ENCODE results near the gene LYZL6. TPM values are rescaled to one million over a fixed set of nuclear protein-coding genes. Genes with fewer than 3 reads are reported as not detected.

LYZL6 gene
- polyA plus RNA-seq, 3 donors = not detected

GRCh38 chr17:35932586-35932985 lies 10.9 kb downstream of the LYZL6 start:
- no peak overlapping the region for H3K4me3 ChIP-seq (replicated peaks in 1 of 3; ENCODE audit: low read depth in 2 of 3, low read length in 3 of 3)
- H3K9ac ChIP-seq (ENCODE audit: insufficient read depth, low read length, poor library complexity, severe bottlenecking) = no peak overlapping the region
- Mint-ChIP-seq H3K36me3 (peaks cover 3 to 4% of the 10 kb centered on the region in 2 donors), H3K9me3 (peaks cover 0 to 5% (median 0%) of the 10 kb centered on the region in 7 donors), H3K27me3 (ENCODE audit: low read depth in 3 of 3) (peaks cover 0 to 2% (median 0%) of the 10 kb centered on the region in 3 donors), H3K4me3 (no peak overlapping the region), H3K4me1 (peaks cover 18% of the 10 kb centered on the region), H3K27ac (no peak overlapping the region)
- H3K79me2 ChIP-seq (ENCODE audit: insufficient read depth, low read length) = no peaks in the 10 kb centered on the region
- no peak overlapping the region for H2AFZ ChIP-seq (ENCODE audit: insufficient read depth, low read depth, low read length, poor library complexity, severe bottlenecking)
- no peak overlapping the region for H3K4me2 ChIP-seq (replicated peaks; ENCODE audit: extremely low read depth, low read length, poor library complexity, severe bottlenecking)
- no peaks in the 10 kb centered on the region for H3K9me3 ChIP-seq (replicated peaks in 1 of 2; ENCODE audit: control insufficient read depth in 1 of 2, insufficient read depth in 1 of 2, low read length in 2 of 2)
- intact Hi-C loops (cut with micrococcal nuclease) = no loop called here
- no peak for DNase-seq
- H4K20me1 ChIP-seq (ENCODE audit: insufficient read depth, low read length) = no peaks in the 10 kb centered on the region
- H3K4me1 ChIP-seq (ENCODE audit: control insufficient read depth in 1 of 2, insufficient read depth in 2 of 2, low read length in 2 of 2) = peaks cover 15% of the 10 kb centered on the region in 2 donors
- TF ChIP-seq CTCF (IDR thresholded peaks at IDR 0.05) = no peak
- no peaks in the 10 kb centered on the region for H3K36me3 ChIP-seq (replicated peaks in 1 of 2; ENCODE audit: control insufficient read depth in 1 of 2, insufficient read depth in 2 of 2, low read length in 2 of 2)
- no peak overlapping the region for H3K27ac ChIP-seq (ENCODE audit: low read depth in 1 of 2, low read length in 2 of 2)
- H3K27me3 ChIP-seq (ENCODE audit: control insufficient read depth in 2 of 2, insufficient read depth in 2 of 2, low read length in 2 of 2) = no peaks in the 10 kb centered on the region

GRCh38 chr17:35931794-35932425 lies 11.6 kb downstream of the LYZL6 start:
- Histone ChIP-seq H3K9ac (ENCODE audit: insufficient read depth, low read length, poor library complexity, severe bottlenecking) (no peak overlapping the region), H3K9me3 (replicated peaks in 1 of 2; ENCODE audit: control insufficient read depth in 1 of 2, insufficient read depth in 1 of 2, low read length in 2 of 2) (no peaks in the 10 kb centered on the region), H3K4me2 (replicated peaks; ENCODE audit: extremely low read depth, low read length, poor library complexity, severe bottlenecking) (no peak overlapping the region), H3K36me3 (replicated peaks in 1 of 2; ENCODE audit: control insufficient read depth in 1 of 2, insufficient read depth in 2 of 2, low read length in 2 of 2) (no peaks in the 10 kb centered on the region), H3K27ac (ENCODE audit: low read depth in 1 of 2, low read length in 2 of 2) (no peak overlapping the region), H3K4me3 (replicated peaks in 1 of 3; ENCODE audit: low read depth in 2 of 3, low read length in 3 of 3) (no peak overlapping the region), H2AFZ (ENCODE audit: insufficient read depth, low read depth, low read length, poor library complexity, severe bottlenecking) (no peak overlapping the region), H4K20me1 (ENCODE audit: insufficient read depth, low read length) (no peaks in the 10 kb centered on the region), H3K4me1 (ENCODE audit: control insufficient read depth in 1 of 2, insufficient read depth in 2 of 2, low read length in 2 of 2) (peaks cover 15% of the 10 kb centered on the region in 2 donors), H3K79me2 (ENCODE audit: insufficient read depth, low read length) (no peaks in the 10 kb centered on the region), H3K27me3 (ENCODE audit: control insufficient read depth in 2 of 2, insufficient read depth in 2 of 2, low read length in 2 of 2) (no peaks in the 10 kb centered on the region)
- no peak for TF ChIP-seq CTCF (IDR thresholded peaks at IDR 0.05)
- H3K36me3 Mint-ChIP-seq = peaks cover 3 to 4% of the 10 kb centered on the region in 2 donors
- H3K27ac Mint-ChIP-seq = no peak overlapping the region
- no peak overlapping the region for H3K4me3 Mint-ChIP-seq
- intact Hi-C loops (cut with micrococcal nuclease) = no loop called here
- peaks cover 0 to 3% (median 0%) of the 10 kb centered on the region in 7 donors for H3K9me3 Mint-ChIP-seq
- no peaks in the 10 kb centered on the region for H3K27me3 Mint-ChIP-seq (ENCODE audit: low read depth in 3 of 3)
- no peak for DNase-seq
- 98% methylated on average over 5 of the region's 6 CpGs for WGBS (ENCODE audit: insufficient coverage)
- peaks cover 18% of the 10 kb centered on the region for H3K4me1 Mint-ChIP-seq

Measured in CD14-positive monocyte (primary cell).